Esophagus squamous epithelium (tissue), 4 donors: ENCODE measurements around the gene MED8.

Experiments used
- POLR2A ChIP-seq, 4 donors: fragments of 450-650 bp; IDR thresholded peaks; one replicate each; pipeline ENCODE4 v1.6.1; 2017; ENCODE audit warnings: antibody characterized with exemption in 4 of 4, mild to moderate bottlenecking in 4 of 4, moderate library complexity in 3 of 4
- TF ChIP-seq, protein P1 (sequence below), 6 experiments: fragments of 450-650 bp in 4 of 6; fragments of 200-600 bp in 2 of 6; sonication (generic) in 2 of 6; IDR thresholded peaks; one replicate each; pipeline ENCODE4 v1.5.1; 2016 to 2019; ENCODE audit warnings: antibody characterized with exemption in 6 of 6, mild to moderate bottlenecking in 4 of 6, moderate library complexity in 4 of 6

DNA sequence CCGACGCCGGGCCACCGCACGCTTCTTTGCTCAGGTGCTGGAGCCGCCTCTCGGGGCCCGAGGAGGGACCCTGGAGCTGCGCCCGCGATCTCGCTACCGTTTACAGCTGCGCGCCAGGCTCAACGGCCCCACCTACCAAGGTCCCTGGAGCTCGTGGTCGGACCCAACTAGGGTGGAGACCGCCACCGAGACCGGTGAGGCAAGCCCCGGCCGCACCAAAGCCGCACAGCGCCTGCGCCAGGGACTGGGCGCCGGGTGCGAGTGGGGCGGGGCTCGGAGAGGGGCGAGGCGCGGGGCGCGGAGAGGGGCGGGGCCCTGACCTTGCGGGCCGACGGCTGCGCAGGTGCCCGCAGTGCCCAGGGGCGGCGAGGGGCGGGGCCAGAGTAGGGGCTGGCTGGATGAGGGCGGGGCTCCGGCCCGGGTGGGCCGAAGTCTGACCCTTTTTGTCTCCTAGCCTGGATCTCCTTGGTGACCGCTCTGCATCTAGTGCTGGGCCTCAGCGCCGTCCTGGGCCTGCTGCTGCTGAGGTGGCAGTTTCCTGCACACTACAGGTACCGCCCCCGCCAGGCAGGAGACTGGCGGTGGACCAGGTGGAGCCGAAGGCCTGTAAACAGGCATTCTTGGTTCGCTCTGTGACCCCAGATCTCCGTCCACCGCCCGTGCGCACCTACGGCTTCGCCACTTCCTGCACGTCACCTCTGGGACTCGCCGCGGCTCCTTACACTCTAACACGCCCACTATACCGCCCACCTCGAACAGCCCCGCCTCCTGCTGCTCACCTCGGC lies 40.6 kb downstream of the MED8 start:
- TF ChIP-seq, protein P1, sequence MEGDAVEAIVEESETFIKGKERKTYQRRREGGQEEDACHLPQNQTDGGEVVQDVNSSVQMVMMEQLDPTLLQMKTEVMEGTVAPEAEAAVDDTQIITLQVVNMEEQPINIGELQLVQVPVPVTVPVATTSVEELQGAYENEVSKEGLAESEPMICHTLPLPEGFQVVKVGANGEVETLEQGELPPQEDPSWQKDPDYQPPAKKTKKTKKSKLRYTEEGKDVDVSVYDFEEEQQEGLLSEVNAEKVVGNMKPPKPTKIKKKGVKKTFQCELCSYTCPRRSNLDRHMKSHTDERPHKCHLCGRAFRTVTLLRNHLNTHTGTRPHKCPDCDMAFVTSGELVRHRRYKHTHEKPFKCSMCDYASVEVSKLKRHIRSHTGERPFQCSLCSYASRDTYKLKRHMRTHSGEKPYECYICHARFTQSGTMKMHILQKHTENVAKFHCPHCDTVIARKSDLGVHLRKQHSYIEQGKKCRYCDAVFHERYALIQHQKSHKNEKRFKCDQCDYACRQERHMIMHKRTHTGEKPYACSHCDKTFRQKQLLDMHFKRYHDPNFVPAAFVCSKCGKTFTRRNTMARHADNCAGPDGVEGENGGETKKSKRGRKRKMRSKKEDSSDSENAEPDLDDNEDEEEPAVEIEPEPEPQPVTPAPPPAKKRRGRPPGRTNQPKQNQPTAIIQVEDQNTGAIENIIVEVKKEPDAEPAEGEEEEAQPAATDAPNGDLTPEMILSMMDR (IDR thresholded peaks at IDR 0.05): peak in 1 of 6 experiments; percentile 6
- peak in 2 of 4 donors; percentile 58 to 69 for TF ChIP-seq POLR2A (IDR thresholded peaks at IDR 0.05)
